ENCODE data around the gene NRROS.

NRROS gene

DNA sequence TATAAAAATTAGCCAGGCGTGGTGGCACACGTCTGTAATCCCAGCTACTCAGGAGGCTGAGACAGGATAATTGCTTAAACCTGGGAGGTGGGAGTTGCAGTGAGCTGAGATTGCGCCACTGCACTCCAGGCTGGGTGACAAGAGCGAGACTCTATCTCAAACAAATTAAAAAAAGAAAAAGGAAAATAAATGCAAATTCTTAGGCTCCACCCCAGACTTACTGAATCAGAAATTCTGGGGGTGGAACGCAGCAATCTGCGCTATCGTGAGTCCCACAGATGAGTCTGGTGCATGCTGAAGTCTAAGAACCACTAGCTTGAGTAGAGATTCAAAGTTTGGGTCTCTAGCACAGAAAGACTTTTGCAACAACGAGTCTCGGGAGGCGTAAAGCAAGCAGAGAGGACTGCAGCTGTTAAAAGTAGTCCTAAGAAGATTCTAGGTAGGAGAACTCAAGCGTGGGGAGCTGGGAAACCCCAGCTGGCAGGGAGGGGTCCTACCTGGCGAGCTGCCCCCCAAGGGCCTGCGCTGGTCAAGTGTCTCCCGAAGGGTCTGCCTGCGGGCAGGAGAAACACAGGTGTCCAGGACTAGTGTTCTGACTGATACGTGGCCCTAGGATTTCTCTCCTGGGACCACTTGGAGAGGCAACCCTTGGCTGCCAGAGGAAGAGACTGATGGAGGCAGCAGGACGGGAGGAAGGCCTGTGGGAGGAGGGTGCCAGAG lies 50.6 kb downstream of the NRROS start:
- Mint-ChIP-seq H3K4me3 (no peak overlapping the region), H3K4me1 (ENCODE audit: low read depth in 2 of 2) (peaks cover 5% of the 10 kb centered on the region in 2 donors), H3K9me3 (no peaks in the 10 kb centered on the region), H3K27ac (no peak overlapping the region), H3K36me3 (ENCODE audit: insufficient read depth) (peaks cover 1% of the 10 kb centered on the region), H3K27me3 (no peaks in the 10 kb centered on the region)
- DNase-seq (no peak), ATAC-seq (replicated peaks) (no peak)

DNA sequence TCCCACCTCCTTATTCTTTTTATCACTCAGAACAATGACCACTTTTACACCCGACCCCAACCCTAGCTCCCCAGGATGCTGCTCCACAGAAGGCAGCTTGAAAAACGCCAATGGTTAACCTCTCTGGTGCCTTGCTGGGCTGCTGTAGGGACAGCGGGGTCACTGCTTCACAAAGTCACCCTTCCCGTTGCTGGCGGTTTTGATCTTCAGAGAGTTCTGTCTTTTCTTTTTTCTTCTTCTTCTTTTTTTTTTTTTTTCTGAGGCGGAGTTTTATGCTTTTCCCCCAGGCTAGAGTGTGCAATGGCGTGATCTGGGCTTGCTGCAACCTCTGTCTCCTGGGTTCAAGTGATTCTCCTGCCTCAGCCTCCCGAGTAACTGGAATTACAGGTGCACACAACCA lies 51.9 kb downstream of the NRROS start:
- DNase-seq (no peak), ATAC-seq (replicated peaks) (no peak)
- no peaks in the 10 kb centered on the region for H3K27me3 Mint-ChIP-seq
- H3K27ac Mint-ChIP-seq, result no peak overlapping the region
- H3K9me3 Mint-ChIP-seq, result no peaks in the 10 kb centered on the region
- peaks cover 0 to 7% of the 10 kb centered on the region in 2 donors for H3K4me1 Mint-ChIP-seq (ENCODE audit: low read depth in 2 of 2)
- no peak overlapping the region for H3K4me3 Mint-ChIP-seq
- peaks cover 10% of the 10 kb centered on the region for H3K36me3 Mint-ChIP-seq (ENCODE audit: insufficient read depth)

DNA sequence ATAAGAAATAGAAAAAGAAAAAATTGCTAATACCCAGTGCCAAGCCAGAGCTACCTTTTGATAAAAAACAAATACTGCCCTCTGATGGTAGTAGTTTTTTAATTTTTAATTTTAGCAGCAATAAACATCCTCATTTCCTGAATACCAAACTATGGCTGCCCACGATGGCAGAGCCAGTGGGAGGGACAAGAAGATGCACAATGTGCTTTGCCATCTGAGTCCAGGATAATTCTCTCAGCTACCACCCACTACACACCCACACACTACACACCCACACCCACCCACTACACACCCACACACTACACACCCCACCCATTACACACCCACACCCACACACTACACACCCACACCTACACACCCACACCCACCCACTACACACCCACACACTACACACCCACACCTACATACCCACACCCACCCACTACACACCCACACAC lies 54.7 kb downstream of the NRROS start:
- Mint-ChIP-seq H3K9me3 (no peaks in the 10 kb centered on the region), H3K36me3 (ENCODE audit: insufficient read depth) (peaks cover 10% of the 10 kb centered on the region), H3K4me1 (ENCODE audit: low read depth in 2 of 2) (peaks cover 0 to 7% of the 10 kb centered on the region in 2 donors), H3K4me3 (no peak overlapping the region), H3K27ac (peak overlapping the region; percentile 44 to 46), H3K27me3 (no peaks in the 10 kb centered on the region)
- peak; percentile 64 for ATAC-seq (replicated peaks)
- peak in 2 of 3 experiments; percentile 5 to 15 for DNase-seq

DNA sequence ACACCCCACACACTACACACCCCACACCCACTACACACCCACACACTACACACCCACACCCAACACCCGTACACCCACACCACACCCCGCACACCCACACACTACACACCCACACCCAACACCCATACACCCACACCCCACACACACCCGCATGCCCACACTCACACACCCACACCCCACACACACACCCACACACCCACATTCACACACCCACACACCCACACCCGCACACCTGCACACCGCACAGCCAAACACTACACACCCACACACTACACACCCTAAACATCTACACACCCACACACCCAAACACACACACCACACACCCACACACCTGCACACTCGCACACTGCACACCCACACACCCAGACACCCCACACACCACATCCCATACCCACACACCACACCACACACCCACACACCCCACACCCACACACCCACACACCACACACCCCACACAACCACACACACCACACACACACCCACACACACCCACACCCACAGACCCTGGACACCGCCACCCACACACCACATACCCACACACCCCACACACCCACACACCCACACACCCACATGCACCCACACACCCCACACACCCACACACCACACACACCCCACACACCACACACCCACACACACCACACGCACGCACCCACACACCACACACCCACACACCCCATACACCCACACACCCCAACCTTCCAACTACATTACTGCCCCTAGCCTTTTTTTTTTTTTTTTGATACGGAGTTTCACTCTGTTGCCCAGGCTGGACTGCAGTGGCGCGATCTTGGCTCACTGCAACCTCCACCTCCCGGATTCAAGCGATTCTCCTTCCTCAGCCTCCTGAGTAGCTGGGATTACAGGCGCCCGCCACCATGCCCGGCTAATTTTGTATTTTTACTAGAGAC lies 55.7 kb downstream of the NRROS start:
- DNase-seq (peak; percentile 19 to 41 (median 31)), ATAC-seq (replicated peaks) (peak; percentile 67)
- H3K4me1 Mint-ChIP-seq (ENCODE audit: low read depth in 2 of 2), result peaks cover 0 to 7% of the 10 kb centered on the region in 2 donors
- peaks cover 10% of the 10 kb centered on the region for H3K36me3 Mint-ChIP-seq (ENCODE audit: insufficient read depth)
- peak overlapping the region in 1 of 2 donors; percentile 53 for H3K4me3 Mint-ChIP-seq
- H3K27me3 Mint-ChIP-seq, result no peaks in the 10 kb centered on the region
- peak overlapping the region; percentile 91 to 92 for H3K27ac Mint-ChIP-seq
- no peaks in the 10 kb centered on the region for H3K9me3 Mint-ChIP-seq

DNA sequence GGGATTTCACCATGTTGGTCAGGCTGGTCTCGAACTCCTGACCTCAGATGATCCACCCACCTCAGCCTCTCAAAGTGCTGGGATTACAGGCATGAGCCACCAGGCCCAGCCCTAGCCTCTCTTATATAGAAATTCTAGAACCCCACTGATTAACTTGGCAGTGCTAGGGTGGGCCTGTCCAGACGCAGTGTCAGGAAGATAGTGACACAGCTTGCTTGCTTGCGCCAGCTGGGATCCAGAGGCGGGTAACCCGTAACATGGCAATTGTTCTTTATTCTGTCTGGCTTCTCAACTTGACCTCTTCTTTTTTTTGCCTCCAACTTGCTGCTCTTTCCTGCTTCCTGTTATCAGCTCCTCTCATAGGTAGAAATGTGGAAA lies 56.3 kb downstream of the NRROS start:
- H3K4me3 Mint-ChIP-seq, result peak overlapping the region in 1 of 2 donors; percentile 53
- ATAC-seq (replicated peaks), result no peak
- no peaks in the 10 kb centered on the region for H3K9me3 Mint-ChIP-seq
- no peak for DNase-seq
- H3K36me3 Mint-ChIP-seq (ENCODE audit: insufficient read depth), result peaks cover 10% of the 10 kb centered on the region
- peaks cover 0 to 7% of the 10 kb centered on the region in 2 donors for H3K4me1 Mint-ChIP-seq (ENCODE audit: low read depth in 2 of 2)
- H3K27ac Mint-ChIP-seq, result peak overlapping the region; percentile 91 to 92
- no peaks in the 10 kb centered on the region for H3K27me3 Mint-ChIP-seq

DNA sequence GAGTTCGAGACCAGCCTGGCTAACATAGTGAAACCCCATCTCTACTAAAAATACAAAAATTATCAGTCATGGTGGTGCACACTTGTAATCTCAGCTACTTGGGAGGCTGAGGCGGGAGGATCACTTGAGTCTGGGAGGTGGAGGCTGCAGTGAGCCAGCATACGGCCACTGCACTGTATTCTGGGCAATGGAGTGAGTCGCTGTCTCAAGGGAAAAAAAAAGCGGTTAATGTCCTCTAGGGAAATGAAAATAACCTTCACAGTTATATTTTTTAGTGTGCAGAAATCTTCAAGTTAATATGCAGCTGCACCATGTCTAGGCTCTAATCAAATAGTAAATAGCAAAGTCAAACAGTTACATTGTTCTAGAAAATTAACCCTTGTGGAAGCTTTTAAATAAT lies 57.8 kb downstream of the NRROS start:
- Mint-ChIP-seq H3K27me3 (no peaks in the 10 kb centered on the region), H3K9me3 (no peaks in the 10 kb centered on the region), H3K36me3 (ENCODE audit: insufficient read depth) (peaks cover 10% of the 10 kb centered on the region), H3K4me3 (no peak overlapping the region), H3K27ac (no peak overlapping the region), H3K4me1 (ENCODE audit: low read depth in 2 of 2) (peaks cover 0 to 7% of the 10 kb centered on the region in 2 donors)
- ATAC-seq (replicated peaks), result no peak
- no peak for DNase-seq

DNA sequence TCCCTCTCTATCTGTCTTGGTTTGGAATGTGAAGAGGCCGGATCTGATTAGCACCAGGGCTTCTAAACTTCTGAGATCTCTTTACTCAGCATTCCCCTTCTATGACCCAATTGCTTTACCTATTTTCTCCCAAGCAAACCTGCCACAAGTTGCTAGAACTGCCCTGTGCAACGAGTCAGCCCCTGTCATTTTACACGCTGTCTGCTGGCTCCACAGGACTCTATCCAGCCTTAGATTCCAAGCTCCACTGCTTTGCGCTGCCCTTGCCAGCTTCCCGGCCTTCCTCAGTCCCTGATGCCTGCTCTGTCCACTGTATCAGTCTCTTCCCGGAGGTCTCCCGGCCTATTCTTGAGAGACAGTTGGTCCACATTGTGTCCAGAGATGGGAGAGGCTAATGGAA lies 60.3 kb downstream of the NRROS start:
- H3K27me3 Mint-ChIP-seq, result no peaks in the 10 kb centered on the region
- ATAC-seq (replicated peaks) (no peak), DNase-seq (no peak)
- H3K4me1 Mint-ChIP-seq (ENCODE audit: low read depth in 2 of 2), result peaks cover 0 to 5% of the 10 kb centered on the region in 2 donors
- H3K27ac Mint-ChIP-seq, result peak overlapping the region in 1 of 2 donors; percentile 20
- H3K4me3 Mint-ChIP-seq, result no peak overlapping the region
- H3K9me3 Mint-ChIP-seq, result no peaks in the 10 kb centered on the region
- peaks cover 10% of the 10 kb centered on the region for H3K36me3 Mint-ChIP-seq (ENCODE audit: insufficient read depth)

DNA sequence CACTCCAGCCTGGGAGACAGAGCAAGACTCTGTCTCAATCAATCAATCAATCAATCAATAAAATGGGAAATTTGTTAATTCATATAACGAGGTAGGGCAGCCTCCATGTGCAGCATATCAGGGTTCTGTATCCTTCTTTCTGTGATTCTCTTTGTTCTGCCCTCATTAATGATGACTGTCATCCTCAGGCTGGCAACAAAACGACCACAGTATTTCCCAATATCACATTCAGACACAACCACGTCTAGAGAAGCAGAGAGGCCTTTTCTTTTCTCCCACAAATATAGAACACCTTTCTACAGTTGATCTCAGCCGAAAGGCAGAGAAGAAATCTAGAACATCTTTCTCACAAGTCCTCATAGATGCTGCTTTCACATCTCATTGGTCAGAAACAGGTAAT lies 61.3 kb downstream of the NRROS start:
- no peaks in the 10 kb centered on the region for H3K27me3 Mint-ChIP-seq
- H3K9me3 Mint-ChIP-seq, result no peaks in the 10 kb centered on the region
- H3K36me3 Mint-ChIP-seq (ENCODE audit: insufficient read depth), result peaks cover 2% of the 10 kb centered on the region
- H3K27ac Mint-ChIP-seq, result no peak overlapping the region
- DNase-seq (no peak), ATAC-seq (replicated peaks) (no peak)
- H3K4me3 Mint-ChIP-seq, result no peak overlapping the region
- H3K4me1 Mint-ChIP-seq (ENCODE audit: low read depth in 2 of 2), result peaks cover 0 to 2% of the 10 kb centered on the region in 2 donors

DNA sequence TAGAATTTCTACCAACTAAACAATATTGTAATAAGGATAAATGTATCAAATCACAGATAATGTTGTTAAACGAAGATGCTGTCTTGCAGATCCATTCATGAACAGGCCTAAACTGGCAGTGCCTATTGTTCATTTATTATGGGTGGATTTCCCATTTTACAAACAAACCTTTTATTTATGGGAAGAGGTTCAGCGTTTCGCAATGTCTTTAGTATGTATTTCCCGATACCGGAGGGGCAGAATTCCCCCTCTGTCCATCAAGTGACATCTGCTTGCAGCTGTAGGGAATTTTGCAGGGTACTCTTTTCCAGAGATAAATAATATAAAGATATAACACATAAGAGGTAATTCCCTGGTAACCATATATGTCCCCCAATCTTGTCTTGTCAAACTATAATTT lies 66.8 kb downstream of the NRROS start:
- H3K36me3 Mint-ChIP-seq (ENCODE audit: insufficient read depth), result peaks cover 10% of the 10 kb centered on the region
- no peaks in the 10 kb centered on the region for H3K27me3 Mint-ChIP-seq
- DNase-seq (no peak), ATAC-seq (replicated peaks) (no peak)
- H3K9me3 Mint-ChIP-seq, result no peaks in the 10 kb centered on the region
- no peak overlapping the region for H3K4me3 Mint-ChIP-seq
- no peak overlapping the region for H3K27ac Mint-ChIP-seq
- H3K4me1 Mint-ChIP-seq (ENCODE audit: low read depth in 2 of 2), result peaks cover 2% of the 10 kb centered on the region in 2 donors

DNA sequence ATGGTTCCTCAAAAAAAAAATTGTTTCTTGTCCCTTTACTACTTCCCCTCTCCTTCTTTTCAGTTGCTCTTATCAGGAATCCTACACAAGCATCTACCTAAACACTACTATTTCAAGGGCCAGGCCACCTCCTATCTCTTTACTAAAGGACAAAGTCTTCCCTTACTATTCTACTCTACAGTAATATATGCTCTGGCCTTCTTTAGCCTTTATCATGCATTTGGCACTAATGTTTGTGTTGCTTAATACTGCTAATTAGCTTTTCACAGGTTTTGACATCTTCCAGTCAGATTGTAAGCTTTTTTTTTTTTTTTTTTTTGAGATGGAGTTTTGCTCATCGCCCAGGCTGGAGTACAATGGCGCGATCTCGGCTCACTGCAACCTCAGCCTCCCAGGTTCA lies 67.2 kb downstream of the NRROS start:
- H3K4me3 Mint-ChIP-seq, result no peak overlapping the region
- H3K36me3 Mint-ChIP-seq (ENCODE audit: insufficient read depth), result peaks cover 14% of the 10 kb centered on the region
- DNase-seq (no peak), ATAC-seq (replicated peaks) (no peak)
- H3K27ac Mint-ChIP-seq, result no peak overlapping the region
- H3K27me3 Mint-ChIP-seq, result no peaks in the 10 kb centered on the region
- H3K9me3 Mint-ChIP-seq, result no peaks in the 10 kb centered on the region
- peaks cover 6% of the 10 kb centered on the region in 2 donors for H3K4me1 Mint-ChIP-seq (ENCODE audit: low read depth in 2 of 2)

DNA sequence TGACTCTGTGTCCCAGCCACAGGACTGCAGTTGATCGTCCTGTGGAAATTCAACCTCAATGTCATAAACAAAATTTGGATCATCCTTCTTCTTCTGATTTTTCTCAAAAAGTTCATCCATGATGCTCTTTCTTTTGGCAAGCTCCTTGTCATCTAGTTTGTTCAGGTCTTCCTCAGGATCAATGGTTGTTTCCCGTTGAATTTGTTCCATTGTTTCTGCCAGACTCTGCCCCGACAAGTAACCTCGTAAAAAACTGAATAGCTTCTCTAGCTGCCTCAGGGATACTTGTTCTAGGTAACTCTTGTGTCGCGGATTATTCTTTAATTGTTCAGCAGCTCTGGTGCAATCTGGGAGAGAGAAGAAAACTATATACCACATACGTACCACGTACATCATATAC lies 68.1 kb downstream of the NRROS start:
- H3K27ac Mint-ChIP-seq, result peak overlapping the region in 1 of 2 donors; percentile 11
- H3K36me3 Mint-ChIP-seq (ENCODE audit: insufficient read depth), result peaks cover 20% of the 10 kb centered on the region
- DNase-seq, result no peak
- peaks cover 8% of the 10 kb centered on the region in 2 donors for H3K4me1 Mint-ChIP-seq (ENCODE audit: low read depth in 2 of 2)
- no peak overlapping the region for H3K4me3 Mint-ChIP-seq
- H3K27me3 Mint-ChIP-seq, result no peaks in the 10 kb centered on the region
- no peaks in the 10 kb centered on the region for H3K9me3 Mint-ChIP-seq
- no peak for ATAC-seq (replicated peaks)

DNA sequence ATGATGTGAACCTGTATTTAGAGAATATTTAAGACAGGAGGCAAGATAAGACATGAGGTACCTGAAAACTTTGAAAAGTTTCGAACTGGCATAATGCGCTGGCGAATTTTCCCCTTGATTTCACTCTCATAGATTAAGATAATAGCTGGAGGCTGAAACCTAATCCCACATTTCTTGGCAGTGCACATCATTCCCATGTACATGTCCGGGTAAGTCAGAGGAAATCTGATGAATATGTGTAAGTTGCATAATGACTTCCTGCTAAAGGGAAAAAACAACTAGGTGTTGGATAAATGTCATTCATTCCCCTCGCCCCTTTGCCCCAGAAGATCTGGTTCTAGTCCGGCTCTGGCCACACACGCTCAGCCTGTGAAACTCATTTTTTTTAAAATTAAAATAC lies 69.0 kb downstream of the NRROS start:
- Mint-ChIP-seq H3K27ac (no peak overlapping the region), H3K9me3 (no peaks in the 10 kb centered on the region), H3K4me1 (ENCODE audit: low read depth in 2 of 2) (peaks cover 13 to 14% of the 10 kb centered on the region in 2 donors), H3K27me3 (no peaks in the 10 kb centered on the region), H3K4me3 (no peak overlapping the region), H3K36me3 (ENCODE audit: insufficient read depth) (peaks cover 27% of the 10 kb centered on the region)
- ATAC-seq (replicated peaks), result no peak
- no peak for DNase-seq

Data from effector memory CD8-positive, alpha-beta T cell (primary cell).